Measurements from ENCODE around the gene RAP1GAP2.

RAP1GAP2 gene

GRCh38 chr17:2862197-2862596 lies 66.0 kb downstream of the RAP1GAP2 start:
- no peak for DNase-seq (ENCODE audit: low spot score)
- Histone ChIP-seq H3K27ac (no peak overlapping the region), H3K4me3 (no peak overlapping the region)
- TF ChIP-seq CTCF (IDR thresholded peaks at IDR 0.05): no peak

- peak; percentile 45 for DNase-seq (ENCODE audit: low spot score)
Measured at GRCh38 chr17:2863204-2863603, 67.0 kb downstream of the RAP1GAP2 start.

DNA sequence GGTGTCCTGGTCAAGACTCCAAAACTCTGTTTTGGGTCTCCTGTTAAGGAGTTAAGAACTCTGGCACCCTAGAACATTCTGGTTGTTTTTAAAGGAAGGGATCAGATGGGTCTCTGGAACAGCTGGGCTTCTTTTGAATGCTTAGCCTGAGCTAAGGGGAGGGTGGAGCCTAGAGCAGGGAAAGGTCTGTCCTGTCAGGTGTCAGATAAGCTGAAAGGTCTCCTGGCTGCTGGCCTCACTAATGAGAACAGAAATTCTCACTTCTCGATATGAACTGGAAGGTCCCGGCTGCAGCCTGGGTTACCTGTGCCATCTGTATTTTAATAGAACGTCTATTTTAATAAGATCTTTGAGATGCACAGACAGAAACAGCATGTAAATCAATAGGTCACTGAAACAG lies 69.0 kb downstream of the RAP1GAP2 start:
- Histone ChIP-seq H3K4me3 (no peak overlapping the region), H3K27ac (no peak overlapping the region)
- no peak for TF ChIP-seq CTCF (IDR thresholded peaks at IDR 0.05)
- DNase-seq (ENCODE audit: low spot score): no peak

More at GRCh38 chr17:2863204-2863603, 67.0 kb downstream of the RAP1GAP2 start:
- H3K4me3 ChIP-seq: no peak overlapping the region
- H3K27ac ChIP-seq: no peak overlapping the region
- no peak for TF ChIP-seq CTCF (IDR thresholded peaks at IDR 0.05)

GRCh38 chr17:2867441-2868424 lies 71.5 kb downstream of the RAP1GAP2 start:
- Histone ChIP-seq H3K27ac (no peak overlapping the region), H3K4me3 (peak overlapping the region; percentile 32)
- no peak for TF ChIP-seq CTCF (IDR thresholded peaks at IDR 0.05)
- no peak for DNase-seq (ENCODE audit: low spot score)

DNA sequence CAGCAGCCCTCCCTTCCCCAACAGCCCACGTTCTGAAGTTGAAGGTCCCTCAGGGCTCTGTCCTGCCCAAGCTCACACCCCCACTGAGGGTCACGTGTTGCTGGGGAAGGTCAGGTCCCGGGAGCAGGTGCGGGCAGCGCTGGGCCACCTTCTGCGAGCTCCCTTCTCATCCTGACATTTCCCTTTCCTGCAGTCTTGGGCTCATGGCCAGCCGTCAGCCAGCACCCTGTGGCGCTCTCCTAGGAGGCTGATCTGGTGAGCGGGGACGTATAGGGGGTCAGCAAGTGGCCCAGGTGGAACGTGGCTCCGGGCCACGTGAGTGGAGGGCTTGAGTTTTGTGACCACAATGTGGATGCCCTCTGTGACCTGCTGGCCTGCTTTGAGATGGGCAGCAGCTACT lies 73.4 kb downstream of the RAP1GAP2 start:
- no peak for DNase-seq (ENCODE audit: low spot score)
- H3K27ac ChIP-seq: no peak overlapping the region
- no peak overlapping the region for H3K4me3 ChIP-seq
- no peak for TF ChIP-seq CTCF (IDR thresholded peaks at IDR 0.05)

GRCh38 chr17:2871205-2871604 lies 75.0 kb downstream of the RAP1GAP2 start:
- no peak for TF ChIP-seq CTCF (IDR thresholded peaks at IDR 0.05)
- Histone ChIP-seq H3K4me3 (no peak overlapping the region), H3K27ac (no peak overlapping the region)
- DNase-seq (ENCODE audit: low spot score): no peak

- H3K4me3 ChIP-seq: no peak overlapping the region
- DNase-seq (ENCODE audit: low spot score): no peak
- TF ChIP-seq CTCF (IDR thresholded peaks at IDR 0.05): no peak
- no peak overlapping the region for H3K27ac ChIP-seq
Measured at GRCh38 chr17:2871720-2872119, 75.5 kb downstream of the RAP1GAP2 start.

Measured in coronary artery (tissue), 2 donors.